ENCODE results near the gene EEA1. TPM values are rescaled to one million over a fixed set of nuclear protein-coding genes. Genes with fewer than 3 reads are reported as not detected.

Gene EEA1
- total RNA-seq, 1 experiment from 2014 or later = 14.9 TPM

GRCh38 chr12:92866418-92866817 lies 62.7 kb downstream of the EEA1 start:
- H3T11ph ChIP-seq (ENCODE audit: low read length) = no peak overlapping the region
- Mint-ChIP-seq H3K4me1 (no peaks in the 10 kb centered on the region), H3K27ac (no peak overlapping the region), H3K4me3 (no peak overlapping the region), H3K27me3 (ENCODE audit: low read depth) (no peaks in the 10 kb centered on the region), H3K9me3 (no peaks in the 10 kb centered on the region), H3K36me3 (ENCODE audit: insufficient read depth in 1 of 3, low read depth in 3 of 3) (0 out of 7 replicates have a peak, but pooled peaks cover 0 to 3% (median 0%) of the 10 kb centered on the region in 3 experiments)
- no peak overlapping the region for H3K9ac ChIP-seq (ENCODE audit: extremely low read depth, insufficient read length, low read length)
- H2AK5ac ChIP-seq (ENCODE audit: insufficient read length, low read length) = no peak overlapping the region
- no peak for TF ChIP-seq CTCF (conservative IDR thresholded peaks at IDR 0.05)
- no peak overlapping the region for H2BK20ac ChIP-seq (ENCODE audit: low read depth, low read length, poor library complexity, severe bottlenecking)
- no peak overlapping the region for H4K8ac ChIP-seq (replicated peaks; ENCODE audit: insufficient read length, low read depth, low read length)
- no peak overlapping the region for H3K27ac ChIP-seq (ENCODE audit: insufficient read length, low read depth, low read length)
- no peaks in the 10 kb centered on the region for H3K23me2 ChIP-seq (ENCODE audit: insufficient read length, low read depth, low read length, poor library complexity, severe bottlenecking)
- H3K4me2 ChIP-seq (ENCODE audit: insufficient read depth, insufficient read length, low read length) = no peak overlapping the region
- H3K79me1 ChIP-seq (ENCODE audit: insufficient read depth, low read depth, low read length, poor library complexity, severe bottlenecking) = no peaks in the 10 kb centered on the region
- no peaks in the 10 kb centered on the region for H4K20me1 ChIP-seq (ENCODE audit: control insufficient read depth, insufficient read depth, insufficient read length)
- no peak overlapping the region for H3K56ac ChIP-seq (ENCODE audit: insufficient read length, low read depth, low read length)
- no peak overlapping the region for H2BK15ac ChIP-seq (ENCODE audit: low read depth, low read length)
- no peaks in the 10 kb centered on the region for H3K27me3 ChIP-seq (ENCODE audit: insufficient read depth, low read length)
- H2BK5ac ChIP-seq (ENCODE audit: insufficient read length, low read length) = no peak overlapping the region
- H3K79me2 ChIP-seq (ENCODE audit: insufficient read depth, low read length) = no peaks in the 10 kb centered on the region
- peaks cover 4% of the 10 kb centered on the region; the same call in 1 of the 2 replicates for H3K4me1 ChIP-seq (ENCODE audit: insufficient read depth, low read length)
- H3K4ac ChIP-seq (ENCODE audit: low read depth, low read length) = no peak overlapping the region
- no peak overlapping the region for H2BK120ac ChIP-seq (ENCODE audit: low read depth, low read length, poor library complexity, severe bottlenecking)
- DNase-seq = no peak
- no peaks in the 10 kb centered on the region for H3K9me3 ChIP-seq (ENCODE audit: control insufficient read depth, low read depth, low read length)
- H2BK12ac ChIP-seq (ENCODE audit: insufficient read length, low read depth, low read length) = no peak overlapping the region
- H3K18ac ChIP-seq (ENCODE audit: insufficient read length, low read depth, low read length) = no peak overlapping the region
- no peak overlapping the region for H4K5ac ChIP-seq (ENCODE audit: insufficient read length, low read depth, low read length)
- no peak overlapping the region for H3K23ac ChIP-seq (ENCODE audit: insufficient read length, low read depth, low read length)
- H4K91ac ChIP-seq (ENCODE audit: insufficient read length, low read depth, low read length) = no peak overlapping the region
- H2AFZ ChIP-seq (ENCODE audit: low read length) = no peak overlapping the region
- no peak overlapping the region for H3K14ac ChIP-seq (ENCODE audit: insufficient read depth, low read length)
- 67% methylated on average over 1 of the region's 2 CpGs for WGBS (ENCODE audit: extremely low coverage, insufficient read length, low lambda C conversion rate)

Data from H9 (cell line).